Measurements from ENCODE around the gene ZMYM4.
A peak's percentile ranks its signal among the peaks of the same experiment; 100 is the strongest.
"Not testable (repeated sequence)": the region's sequence is repeated elsewhere in the genome, so short reads cannot be mapped to it uniquely, and the experiment has no call there.

The ZMYM4 gene

GRCh38 chr1:35453031-35453430, 184.5 kb downstream of the ZMYM4 start:
- TF ChIP-seq CTCF (IDR thresholded peaks at IDR 0.05) = no peak
- no peaks in the 10 kb centered on the region for H3K27me3 Mint-ChIP-seq (ENCODE audit: low read depth, poor library complexity)
- peaks cover 24% of the 10 kb centered on the region for H3K36me3 Mint-ChIP-seq (ENCODE audit: low read depth)
- DNase-seq = no peak
- H3K4me3 Mint-ChIP-seq = no peak overlapping the region
- no peak overlapping the region for H3K27ac Mint-ChIP-seq
- H3K9me3 Mint-ChIP-seq = no peaks in the 10 kb centered on the region
- H3K4me1 Mint-ChIP-seq = no peaks in the 10 kb centered on the region

GRCh38 chr1:35454176-35454575, 185.7 kb downstream of the ZMYM4 start:
- Mint-ChIP-seq H3K36me3 (ENCODE audit: low read depth) (peaks cover 23% of the 10 kb centered on the region), H3K9me3 (no peaks in the 10 kb centered on the region), H3K27me3 (ENCODE audit: low read depth, poor library complexity) (no peaks in the 10 kb centered on the region), H3K27ac (no peak overlapping the region), H3K4me3 (no peak overlapping the region), H3K4me1 (no peaks in the 10 kb centered on the region)
- TF ChIP-seq CTCF (IDR thresholded peaks at IDR 0.05) = no peak
- no peak for DNase-seq

GRCh38 chr1:35454616-35455015, 186.1 kb downstream of the ZMYM4 start:
- Mint-ChIP-seq H3K27ac (peak overlapping the region; percentile 32), H3K9me3 (no peaks in the 10 kb centered on the region), H3K36me3 (ENCODE audit: low read depth) (peaks cover 21% of the 10 kb centered on the region), H3K27me3 (ENCODE audit: low read depth, poor library complexity) (no peaks in the 10 kb centered on the region), H3K4me1 (no peaks in the 10 kb centered on the region), H3K4me3 (no peak overlapping the region)
- DNase-seq = no peak
- no peak for TF ChIP-seq CTCF (IDR thresholded peaks at IDR 0.05)

- H3K27me3 Mint-ChIP-seq (ENCODE audit: low read depth, poor library complexity) = no peaks in the 10 kb centered on the region
- no peak overlapping the region for H3K27ac Mint-ChIP-seq
- no peaks in the 10 kb centered on the region for H3K4me1 Mint-ChIP-seq
- peaks cover 21% of the 10 kb centered on the region for H3K9me3 Mint-ChIP-seq
- no peak for DNase-seq
- no peak overlapping the region for H3K4me3 Mint-ChIP-seq
- TF ChIP-seq CTCF (IDR thresholded peaks at IDR 0.05) = no peak
- H3K36me3 Mint-ChIP-seq (ENCODE audit: low read depth) = peaks cover 71% of the 10 kb centered on the region
These were observed 192.3 kb downstream of the ZMYM4 start for GRCh38 chr1:35460796-35461195.

GRCh38 chr1:35461966-35462651, 193.6 kb downstream of the ZMYM4 start:
- DNase-seq = no peak
- H3K9me3 Mint-ChIP-seq = peaks cover 26% of the 10 kb centered on the region
- peaks cover 83% of the 10 kb centered on the region for H3K36me3 Mint-ChIP-seq (ENCODE audit: low read depth)
- TF ChIP-seq CTCF (IDR thresholded peaks at IDR 0.05) = no peak
- H3K27me3 Mint-ChIP-seq (ENCODE audit: low read depth, poor library complexity) = no peaks in the 10 kb centered on the region
- H3K4me1 Mint-ChIP-seq = no peaks in the 10 kb centered on the region
- H3K4me3 Mint-ChIP-seq = no peak overlapping the region
- H3K27ac Mint-ChIP-seq = no peak overlapping the region

- Mint-ChIP-seq H3K9me3 (peaks cover 26% of the 10 kb centered on the region), H3K4me3 (no peak overlapping the region), H3K4me1 (no peaks in the 10 kb centered on the region), H3K36me3 (ENCODE audit: low read depth) (peaks cover 87% of the 10 kb centered on the region), H3K27me3 (ENCODE audit: low read depth, poor library complexity) (no peaks in the 10 kb centered on the region), H3K27ac (no peak overlapping the region)
- no peak for TF ChIP-seq CTCF (IDR thresholded peaks at IDR 0.05)
- no peak for DNase-seq
These were observed 194.7 kb downstream of the ZMYM4 start for GRCh38 chr1:35463232-35463631.

- H3K9me3 Mint-ChIP-seq = peaks cover 26% of the 10 kb centered on the region
- not testable (repeated sequence) for H3K4me3 Mint-ChIP-seq; H3K4me1 Mint-ChIP-seq; H3K27ac Mint-ChIP-seq; DNase-seq; H3K27me3 Mint-ChIP-seq (ENCODE audit: low read depth, poor library complexity)
- H3K36me3 Mint-ChIP-seq (ENCODE audit: low read depth) = peaks cover 91% of the 10 kb centered on the region
These were observed 195.2 kb downstream of the ZMYM4 start for GRCh38 chr1:35463749-35464148.
